HCT116 (cell line): ENCODE data around the gene XAGE3.

Source experiments
- ATF3 ChIP-seq: IDR thresholded peaks from 2 replicates; pipeline ENCODE4 v1.6.1; 2012
- CTCF ChIP-seq, 3 experiments: fragments of 200-600 bp in 1 of 3; sonication (generic) in 1 of 3; IDR thresholded peaks in 2 of 3; conservative IDR thresholded peaks in 1 of 3; 2 replicates each; pipeline ENCODE4 v1.5.1; 2012 to 2017; ENCODE audit warnings: low read depth in 2 of 3, low read length in 2 of 3, antibody characterized with exemption in 1 of 3, borderline replicate concordance in 1 of 3, control low read depth in 1 of 3, mild to moderate bottlenecking in 1 of 3, mixed read lengths in 1 of 3, mixed run types in 1 of 3, moderate library complexity in 1 of 3; ENCODE audit not compliant: insufficient read depth in 1 of 3
- EZH2phosphoT487 ChIP-seq: fragments of 200-600 bp; IDR thresholded peaks from 2 replicates; pipeline ENCODE4 v1.6.1; 2018; ENCODE audit warnings: antibody characterized with exemption, borderline replicate concordance
- RAD21 ChIP-seq: IDR thresholded peaks from 2 replicates; pipeline ENCODE4 v1.6.1; 2012; ENCODE audit warnings: low read depth, mild to moderate bottlenecking
- SP1 ChIP-seq: IDR thresholded peaks from 2 replicates; pipeline ENCODE4 v1.6.1; 2012; ENCODE audit warnings: low read depth
- YY1 ChIP-seq: IDR thresholded peaks from 2 replicates; pipeline ENCODE4 v1.6.1; 2011; ENCODE audit warnings: low read length, low read depth, moderate library complexity, mild to moderate bottlenecking; ENCODE audit not compliant: insufficient replicate concordance; ENCODE audit errors: extremely low read depth
- ZFX ChIP-seq: fragments of 450-650 bp; IDR thresholded peaks from 2 replicates; pipeline ENCODE4 v1.6.1; 2017
- TF ChIP-seq, protein P1 (sequence below): IDR thresholded peaks from 2 replicates; pipeline ENCODE4 v1.6.1; 2012; ENCODE audit warnings: low read depth
- TF ChIP-seq, protein P2 (sequence below): IDR thresholded peaks from 2 replicates; pipeline ENCODE4 v1.6.1; 2012

GRCh38 chrX:52821079-52821760 is 46.7 kb downstream of the XAGE3 start:
- no peak for TF ChIP-seq CTCF (IDR thresholded peaks at IDR 0.05 in 2 of 3, conservative IDR thresholded peaks at IDR 0.05 in 1 of 3; ENCODE audit: borderline replicate concordance in 1 of 3, insufficient read depth in 1 of 3, low read depth in 2 of 3, low read length in 2 of 3)
- TF ChIP-seq, protein P1, sequence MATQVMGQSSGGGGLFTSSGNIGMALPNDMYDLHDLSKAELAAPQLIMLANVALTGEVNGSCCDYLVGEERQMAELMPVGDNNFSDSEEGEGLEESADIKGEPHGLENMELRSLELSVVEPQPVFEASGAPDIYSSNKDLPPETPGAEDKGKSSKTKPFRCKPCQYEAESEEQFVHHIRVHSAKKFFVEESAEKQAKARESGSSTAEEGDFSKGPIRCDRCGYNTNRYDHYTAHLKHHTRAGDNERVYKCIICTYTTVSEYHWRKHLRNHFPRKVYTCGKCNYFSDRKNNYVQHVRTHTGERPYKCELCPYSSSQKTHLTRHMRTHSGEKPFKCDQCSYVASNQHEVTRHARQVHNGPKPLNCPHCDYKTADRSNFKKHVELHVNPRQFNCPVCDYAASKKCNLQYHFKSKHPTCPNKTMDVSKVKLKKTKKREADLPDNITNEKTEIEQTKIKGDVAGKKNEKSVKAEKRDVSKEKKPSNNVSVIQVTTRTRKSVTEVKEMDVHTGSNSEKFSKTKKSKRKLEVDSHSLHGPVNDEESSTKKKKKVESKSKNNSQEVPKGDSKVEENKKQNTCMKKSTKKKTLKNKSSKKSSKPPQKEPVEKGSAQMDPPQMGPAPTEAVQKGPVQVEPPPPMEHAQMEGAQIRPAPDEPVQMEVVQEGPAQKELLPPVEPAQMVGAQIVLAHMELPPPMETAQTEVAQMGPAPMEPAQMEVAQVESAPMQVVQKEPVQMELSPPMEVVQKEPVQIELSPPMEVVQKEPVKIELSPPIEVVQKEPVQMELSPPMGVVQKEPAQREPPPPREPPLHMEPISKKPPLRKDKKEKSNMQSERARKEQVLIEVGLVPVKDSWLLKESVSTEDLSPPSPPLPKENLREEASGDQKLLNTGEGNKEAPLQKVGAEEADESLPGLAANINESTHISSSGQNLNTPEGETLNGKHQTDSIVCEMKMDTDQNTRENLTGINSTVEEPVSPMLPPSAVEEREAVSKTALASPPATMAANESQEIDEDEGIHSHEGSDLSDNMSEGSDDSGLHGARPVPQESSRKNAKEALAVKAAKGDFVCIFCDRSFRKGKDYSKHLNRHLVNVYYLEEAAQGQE, result no peak
- no peak for TF ChIP-seq YY1
- no peak for TF ChIP-seq RAD21
- no peak for TF ChIP-seq EZH2phosphoT487
- TF ChIP-seq, protein P2, sequence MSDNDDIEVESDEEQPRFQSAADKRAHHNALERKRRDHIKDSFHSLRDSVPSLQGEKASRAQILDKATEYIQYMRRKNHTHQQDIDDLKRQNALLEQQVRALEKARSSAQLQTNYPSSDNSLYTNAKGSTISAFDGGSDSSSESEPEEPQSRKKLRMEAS, result no peak
- no peak for TF ChIP-seq ZFX
- TF ChIP-seq SP1, result no peak
- TF ChIP-seq ATF3, result no peak
